ENCODE data around the gene ALKBH5.

DNA sequence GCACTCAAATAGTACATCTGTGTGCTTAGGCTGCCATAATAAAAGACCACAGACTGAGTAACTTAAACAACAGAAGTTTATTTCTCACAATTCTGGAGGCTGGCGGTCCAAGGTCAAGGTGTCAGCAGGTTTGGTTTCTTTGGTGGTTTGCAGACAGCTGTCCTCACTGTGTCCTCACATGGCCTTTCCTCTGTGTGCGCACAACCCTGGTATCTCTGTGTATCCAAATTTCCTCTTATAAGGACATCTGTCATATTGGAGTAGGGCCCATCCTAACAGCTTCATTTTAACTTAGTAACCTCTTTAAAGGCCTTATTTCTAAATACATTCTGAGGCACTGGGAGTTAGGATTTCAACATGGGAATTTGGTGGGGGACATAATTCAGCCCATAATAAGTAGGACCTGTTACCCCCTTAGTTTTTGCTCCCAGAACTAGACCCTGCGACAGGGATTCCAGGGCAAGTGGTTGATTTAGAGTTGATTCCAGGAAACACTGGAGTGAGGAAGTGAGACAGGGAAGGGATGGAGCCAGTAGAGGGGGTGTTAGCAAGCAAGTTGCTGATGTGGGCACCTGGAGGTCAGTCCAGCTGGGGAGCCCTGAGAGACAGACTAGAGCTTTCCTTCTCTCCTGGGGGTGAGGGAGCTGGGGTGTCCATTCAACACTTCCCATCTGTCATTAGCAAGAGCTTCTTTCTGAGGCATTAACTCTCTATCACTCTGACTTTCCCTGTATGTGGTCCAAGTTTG lies 10.9 kb upstream of the ALKBH5 start:
- no peak for TF ChIP-seq CTCF (IDR thresholded peaks at IDR 0.05)
- no peak for TF ChIP-seq POLR2A (IDR thresholded peaks at IDR 0.05)
